WTC11 (cell line): ENCODE results near the gene RUFY3. TPM values are rescaled to one million over a fixed set of nuclear protein-coding genes. Genes with fewer than 3 reads are reported as not detected.

Source experiments
- ATAC-seq: fragments of 200-7000 bp; cut with Tn5 transposase; 2 replicates; pipeline ENCODE4 v1.10.0; 2021; ENCODE audit warnings: mild to moderate bottlenecking, moderate library complexity
- CTCF ChIA-PET: fragments of 300-600 bp; sonication (Branson Sonifier 250); formaldehyde crosslinking; loops from one replicate; lab custom pipeline; 2021; ENCODE audit warnings: antibody characterized with exemption; lab: Charles Lee
- POLR2A ChIA-PET: fragments of 350-600 bp; sonication (Branson Sonifier 250); formaldehyde crosslinking; loops from one replicate; lab custom pipeline; 2021; ENCODE audit warnings: antibody characterized with exemption; lab: Charles Lee
- DNase-seq: peaks from one replicate; pipeline ENCODE4 v3.0.0; 2021; ENCODE audit warnings: low spot score
- H3K27ac Mint-ChIP-seq: 2 replicates; pipeline ENCODE4 v1.8.0; 2021; ENCODE audit warnings: mixed read lengths
- H3K27me3 Mint-ChIP-seq: 2 replicates; pipeline ENCODE4 v1.8.0; 2021; ENCODE audit warnings: low read depth, mild to moderate bottlenecking, moderate library complexity, mixed read lengths
- H3K36me3 Mint-ChIP-seq: 2 replicates; pipeline ENCODE4 v1.8.0; 2021; ENCODE audit warnings: mixed read lengths
- H3K4me1 Mint-ChIP-seq: 2 replicates; pipeline ENCODE4 v1.8.0; 2022; ENCODE audit warnings: mixed read lengths
- H3K4me3 Mint-ChIP-seq: 2 replicates; pipeline ENCODE4 v1.8.0; 2021; ENCODE audit warnings: mild to moderate bottlenecking, moderate library complexity, mixed read lengths
- H3K9me3 Mint-ChIP-seq: 2 replicates; pipeline ENCODE4 v1.8.0; 2021; ENCODE audit warnings: mixed read lengths
- ATF1 ChIP-seq: sonication (generic); formaldehyde crosslinking; IDR thresholded peaks from 2 replicates; pipeline ENCODE4 v1.8.1; 2023; ENCODE audit warnings: mild to moderate bottlenecking, moderate library complexity, missing genetic modification reagents
- EMX1 ChIP-seq: fragments of 250-450 bp; sonication (Bioruptor Pico); IDR thresholded peaks from 2 replicates; pipeline ENCODE4 v1.8.0; 2021; ENCODE audit warnings: mild to moderate bottlenecking
- GABPB1 ChIP-seq: sonication (generic); formaldehyde crosslinking; IDR thresholded peaks from 2 replicates; pipeline ENCODE4 v1.8.1; 2023; ENCODE audit warnings: mild to moderate bottlenecking, missing genetic modification reagents
- JAZF1 ChIP-seq: fragments of 250-450 bp; sonication (Bioruptor Pico); IDR thresholded peaks from 2 replicates; pipeline ENCODE4 v1.9.0; 2021; ENCODE audit warnings: moderate library complexity, mild to moderate bottlenecking, inconsistent platforms
- KAT7 ChIP-seq: sonication (generic); formaldehyde crosslinking; IDR thresholded peaks from 2 replicates; pipeline ENCODE4 v1.8.1; 2023; ENCODE audit warnings: missing genetic modification reagents, mild to moderate bottlenecking, borderline replicate concordance
- NFE2L1 ChIP-seq: sonication (generic); formaldehyde crosslinking; IDR thresholded peaks from 2 replicates; pipeline ENCODE4 v1.8.1; 2023; ENCODE audit warnings: missing genetic modification reagents
- OVOL2 ChIP-seq: fragments of 250-450 bp; sonication (Bioruptor Pico); IDR thresholded peaks from 2 replicates; pipeline ENCODE4 v1.9.0; 2021; ENCODE audit warnings: mild to moderate bottlenecking, borderline replicate concordance
- SP1 ChIP-seq: sonication (generic); formaldehyde crosslinking; conservative IDR thresholded peaks from 2 replicates; pipeline ENCODE4 v1.8.1; 2022; ENCODE audit warnings: missing genetic modification reagents
- ZNF219 ChIP-seq: sonication (generic); formaldehyde crosslinking; IDR thresholded peaks from 2 replicates; pipeline ENCODE4 v1.8.0; 2023; ENCODE audit warnings: missing genetic modification reagents, mild to moderate bottlenecking, borderline replicate concordance
- total RNA-seq: library from RNA; stranded (reverse); gene quantifications from 3 replicates; pipeline ENCODE4 v1.2.3, GENCODE V29; 2021
- TF ChIP-seq, protein P1 (sequence below): sonication (generic); formaldehyde crosslinking; IDR thresholded peaks from 2 replicates; pipeline ENCODE4 v1.8.0; 2022; ENCODE audit warnings: mild to moderate bottlenecking, missing genetic modification reagents
- TF ChIP-seq, protein P2 (sequence below): sonication (generic); formaldehyde crosslinking; IDR thresholded peaks from 2 replicates; pipeline ENCODE4 v1.8.0; 2023; ENCODE audit warnings: missing genetic modification reagents
- TF ChIP-seq, protein P3 (sequence below): fragments of 250-450 bp; sonication (Bioruptor Pico); IDR thresholded peaks from 2 replicates; pipeline ENCODE4 v1.9.0; 2021; ENCODE audit warnings: mild to moderate bottlenecking, borderline replicate concordance
- TF ChIP-seq, protein P4 (sequence below): sonication (generic); formaldehyde crosslinking; IDR thresholded peaks from 2 replicates; pipeline ENCODE4 v1.8.0; 2022; ENCODE audit warnings: missing genetic modification reagents
- TF ChIP-seq, protein P5 (sequence below): sonication (generic); formaldehyde crosslinking; IDR thresholded peaks from 2 replicates; pipeline ENCODE4 v1.8.1; 2022; ENCODE audit warnings: low read depth, mild to moderate bottlenecking, moderate library complexity, missing genetic modification reagents, borderline replicate concordance
- TF ChIP-seq, protein P6 (sequence below): sonication (generic); formaldehyde crosslinking; conservative IDR thresholded peaks from 2 replicates; pipeline ENCODE4 v1.8.1; 2022; ENCODE audit warnings: mild to moderate bottlenecking, missing genetic modification reagents
- TF ChIP-seq, protein P7 (sequence below): sonication (generic); formaldehyde crosslinking; IDR thresholded peaks from 2 replicates; pipeline ENCODE4 v1.8.1; 2023; ENCODE audit warnings: mild to moderate bottlenecking, missing genetic modification reagents, moderate library complexity
- TF ChIP-seq, protein P8 (sequence below): sonication (generic); formaldehyde crosslinking; IDR thresholded peaks from 2 replicates; pipeline ENCODE4 v1.8.0; 2023; ENCODE audit warnings: mild to moderate bottlenecking, missing genetic modification reagents

The RUFY3 gene
- total RNA-seq, 1 experiment from 2014 or later: 49.0 TPM

DNA sequence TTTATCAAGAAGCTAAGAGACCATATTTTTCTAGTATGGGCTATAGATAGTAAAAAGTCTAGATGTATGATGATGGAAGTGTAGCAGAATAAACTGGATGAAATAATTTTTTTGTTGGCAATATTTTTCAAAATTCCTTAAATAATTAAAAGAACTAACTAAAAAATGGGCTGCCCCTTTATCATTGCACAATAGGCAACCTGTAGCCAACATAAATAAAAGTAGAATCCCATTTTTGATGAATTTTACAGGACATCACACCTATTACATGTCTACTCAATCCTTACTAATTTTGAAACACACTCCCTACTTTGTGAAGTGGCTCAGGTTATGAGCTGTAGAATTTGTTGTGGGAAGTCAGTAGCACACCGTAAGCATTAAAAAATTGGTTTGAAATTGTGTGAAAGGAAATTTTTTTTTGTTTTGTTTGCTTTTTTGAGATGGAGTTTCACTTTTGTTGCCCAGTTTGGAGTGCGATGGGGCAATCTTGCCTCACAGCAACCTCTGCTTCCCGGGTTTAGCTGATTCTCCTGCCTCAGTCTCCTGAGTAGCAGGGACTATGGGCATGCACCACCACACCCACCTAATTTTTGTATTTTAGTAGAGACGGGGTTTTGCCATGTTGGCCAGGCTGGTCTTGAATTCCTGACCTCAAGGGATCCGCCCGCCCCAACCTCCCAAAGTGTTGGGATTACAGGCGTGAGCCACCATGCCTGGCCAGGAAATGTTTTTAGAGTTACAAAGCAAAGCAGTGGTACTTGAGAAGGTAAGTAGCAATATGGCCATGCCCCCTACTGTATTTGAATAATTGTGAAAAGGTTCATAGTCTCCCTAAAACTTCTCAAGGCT is 8.9 kb upstream of the RUFY3 start:
- Mint-ChIP-seq H3K9me3 (no peaks in the 10 kb centered on the region), H3K27ac (peak overlapping the region; percentile 39), H3K4me1 (peaks cover 42% of the 10 kb centered on the region), H3K36me3 (no peaks in the 10 kb centered on the region), H3K27me3 (no peaks in the 10 kb centered on the region), H3K4me3 (no peak overlapping the region)
- POLR2A ChIA-PET: no interaction called here
- CTCF ChIA-PET: interaction anchor here (0.6 to 2.5 kb wide), 2 partner anchors 17 to 23 kb away, joined by 3 to 9 read pairs; no protein-coding TSS in a partner anchor
- DNase-seq (no peak), ATAC-seq (no peak; the same call in 1 of the 2 replicates)
- TF ChIP-seq, protein P1, sequence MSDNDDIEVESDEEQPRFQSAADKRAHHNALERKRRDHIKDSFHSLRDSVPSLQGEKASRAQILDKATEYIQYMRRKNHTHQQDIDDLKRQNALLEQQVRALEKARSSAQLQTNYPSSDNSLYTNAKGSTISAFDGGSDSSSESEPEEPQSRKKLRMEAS (CRISPR knock-in tag): no peak
- TF ChIP-seq, protein P2, sequence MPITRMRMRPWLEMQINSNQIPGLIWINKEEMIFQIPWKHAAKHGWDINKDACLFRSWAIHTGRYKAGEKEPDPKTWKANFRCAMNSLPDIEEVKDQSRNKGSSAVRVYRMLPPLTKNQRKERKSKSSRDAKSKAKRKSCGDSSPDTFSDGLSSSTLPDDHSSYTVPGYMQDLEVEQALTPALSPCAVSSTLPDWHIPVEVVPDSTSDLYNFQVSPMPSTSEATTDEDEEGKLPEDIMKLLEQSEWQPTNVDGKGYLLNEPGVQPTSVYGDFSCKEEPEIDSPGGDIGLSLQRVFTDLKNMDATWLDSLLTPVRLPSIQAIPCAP (CRISPR knock-in tag): no peak
- TF ChIP-seq ATF1 (CRISPR knock-in tag) (no peak), KAT7 (CRISPR knock-in tag) (no peak), ZNF219 (CRISPR knock-in tag) (no peak), OVOL2 (no peak), NFE2L1 (CRISPR knock-in tag) (no peak), SP1 (no peak), EMX1 (CRISPR knock-in tag) (no peak), JAZF1 (CRISPR knock-in tag) (no peak), GABPB1 (no peak)
- TF ChIP-seq, protein P3, sequence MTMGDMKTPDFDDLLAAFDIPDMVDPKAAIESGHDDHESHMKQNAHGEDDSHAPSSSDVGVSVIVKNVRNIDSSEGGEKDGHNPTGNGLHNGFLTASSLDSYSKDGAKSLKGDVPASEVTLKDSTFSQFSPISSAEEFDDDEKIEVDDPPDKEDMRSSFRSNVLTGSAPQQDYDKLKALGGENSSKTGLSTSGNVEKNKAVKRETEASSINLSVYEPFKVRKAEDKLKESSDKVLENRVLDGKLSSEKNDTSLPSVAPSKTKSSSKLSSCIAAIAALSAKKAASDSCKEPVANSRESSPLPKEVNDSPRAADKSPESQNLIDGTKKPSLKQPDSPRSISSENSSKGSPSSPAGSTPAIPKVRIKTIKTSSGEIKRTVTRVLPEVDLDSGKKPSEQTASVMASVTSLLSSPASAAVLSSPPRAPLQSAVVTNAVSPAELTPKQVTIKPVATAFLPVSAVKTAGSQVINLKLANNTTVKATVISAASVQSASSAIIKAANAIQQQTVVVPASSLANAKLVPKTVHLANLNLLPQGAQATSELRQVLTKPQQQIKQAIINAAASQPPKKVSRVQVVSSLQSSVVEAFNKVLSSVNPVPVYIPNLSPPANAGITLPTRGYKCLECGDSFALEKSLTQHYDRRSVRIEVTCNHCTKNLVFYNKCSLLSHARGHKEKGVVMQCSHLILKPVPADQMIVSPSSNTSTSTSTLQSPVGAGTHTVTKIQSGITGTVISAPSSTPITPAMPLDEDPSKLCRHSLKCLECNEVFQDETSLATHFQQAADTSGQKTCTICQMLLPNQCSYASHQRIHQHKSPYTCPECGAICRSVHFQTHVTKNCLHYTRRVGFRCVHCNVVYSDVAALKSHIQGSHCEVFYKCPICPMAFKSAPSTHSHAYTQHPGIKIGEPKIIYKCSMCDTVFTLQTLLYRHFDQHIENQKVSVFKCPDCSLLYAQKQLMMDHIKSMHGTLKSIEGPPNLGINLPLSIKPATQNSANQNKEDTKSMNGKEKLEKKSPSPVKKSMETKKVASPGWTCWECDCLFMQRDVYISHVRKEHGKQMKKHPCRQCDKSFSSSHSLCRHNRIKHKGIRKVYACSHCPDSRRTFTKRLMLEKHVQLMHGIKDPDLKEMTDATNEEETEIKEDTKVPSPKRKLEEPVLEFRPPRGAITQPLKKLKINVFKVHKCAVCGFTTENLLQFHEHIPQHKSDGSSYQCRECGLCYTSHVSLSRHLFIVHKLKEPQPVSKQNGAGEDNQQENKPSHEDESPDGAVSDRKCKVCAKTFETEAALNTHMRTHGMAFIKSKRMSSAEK (CRISPR knock-in tag): no peak
- TF ChIP-seq, protein P4, sequence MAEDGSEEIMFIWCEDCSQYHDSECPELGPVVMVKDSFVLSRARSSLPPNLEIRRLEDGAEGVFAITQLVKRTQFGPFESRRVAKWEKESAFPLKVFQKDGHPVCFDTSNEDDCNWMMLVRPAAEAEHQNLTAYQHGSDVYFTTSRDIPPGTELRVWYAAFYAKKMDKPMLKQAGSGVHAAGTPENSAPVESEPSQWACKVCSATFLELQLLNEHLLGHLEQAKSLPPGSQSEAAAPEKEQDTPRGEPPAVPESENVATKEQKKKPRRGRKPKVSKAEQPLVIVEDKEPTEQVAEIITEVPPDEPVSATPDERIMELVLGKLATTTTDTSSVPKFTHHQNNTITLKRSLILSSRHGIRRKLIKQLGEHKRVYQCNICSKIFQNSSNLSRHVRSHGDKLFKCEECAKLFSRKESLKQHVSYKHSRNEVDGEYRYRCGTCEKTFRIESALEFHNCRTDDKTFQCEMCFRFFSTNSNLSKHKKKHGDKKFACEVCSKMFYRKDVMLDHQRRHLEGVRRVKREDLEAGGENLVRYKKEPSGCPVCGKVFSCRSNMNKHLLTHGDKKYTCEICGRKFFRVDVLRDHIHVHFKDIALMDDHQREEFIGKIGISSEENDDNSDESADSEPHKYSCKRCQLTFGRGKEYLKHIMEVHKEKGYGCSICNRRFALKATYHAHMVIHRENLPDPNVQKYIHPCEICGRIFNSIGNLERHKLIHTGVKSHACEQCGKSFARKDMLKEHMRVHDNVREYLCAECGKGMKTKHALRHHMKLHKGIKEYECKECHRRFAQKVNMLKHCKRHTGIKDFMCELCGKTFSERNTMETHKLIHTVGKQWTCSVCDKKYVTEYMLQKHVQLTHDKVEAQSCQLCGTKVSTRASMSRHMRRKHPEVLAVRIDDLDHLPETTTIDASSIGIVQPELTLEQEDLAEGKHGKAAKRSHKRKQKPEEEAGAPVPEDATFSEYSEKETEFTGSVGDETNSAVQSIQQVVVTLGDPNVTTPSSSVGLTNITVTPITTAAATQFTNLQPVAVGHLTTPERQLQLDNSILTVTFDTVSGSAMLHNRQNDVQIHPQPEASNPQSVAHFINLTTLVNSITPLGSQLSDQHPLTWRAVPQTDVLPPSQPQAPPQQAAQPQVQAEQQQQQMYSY: no peak
- TF ChIP-seq, protein P5, sequence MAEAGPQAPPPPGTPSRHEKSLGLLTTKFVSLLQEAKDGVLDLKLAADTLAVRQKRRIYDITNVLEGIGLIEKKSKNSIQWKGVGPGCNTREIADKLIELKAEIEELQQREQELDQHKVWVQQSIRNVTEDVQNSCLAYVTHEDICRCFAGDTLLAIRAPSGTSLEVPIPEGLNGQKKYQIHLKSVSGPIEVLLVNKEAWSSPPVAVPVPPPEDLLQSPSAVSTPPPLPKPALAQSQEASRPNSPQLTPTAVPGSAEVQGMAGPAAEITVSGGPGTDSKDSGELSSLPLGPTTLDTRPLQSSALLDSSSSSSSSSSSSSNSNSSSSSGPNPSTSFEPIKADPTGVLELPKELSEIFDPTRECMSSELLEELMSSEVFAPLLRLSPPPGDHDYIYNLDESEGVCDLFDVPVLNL: no peak
- TF ChIP-seq, protein P6, sequence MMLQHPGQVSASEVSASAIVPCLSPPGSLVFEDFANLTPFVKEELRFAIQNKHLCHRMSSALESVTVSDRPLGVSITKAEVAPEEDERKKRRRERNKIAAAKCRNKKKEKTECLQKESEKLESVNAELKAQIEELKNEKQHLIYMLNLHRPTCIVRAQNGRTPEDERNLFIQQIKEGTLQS (CRISPR knock-in tag): no peak
- TF ChIP-seq, protein P7, sequence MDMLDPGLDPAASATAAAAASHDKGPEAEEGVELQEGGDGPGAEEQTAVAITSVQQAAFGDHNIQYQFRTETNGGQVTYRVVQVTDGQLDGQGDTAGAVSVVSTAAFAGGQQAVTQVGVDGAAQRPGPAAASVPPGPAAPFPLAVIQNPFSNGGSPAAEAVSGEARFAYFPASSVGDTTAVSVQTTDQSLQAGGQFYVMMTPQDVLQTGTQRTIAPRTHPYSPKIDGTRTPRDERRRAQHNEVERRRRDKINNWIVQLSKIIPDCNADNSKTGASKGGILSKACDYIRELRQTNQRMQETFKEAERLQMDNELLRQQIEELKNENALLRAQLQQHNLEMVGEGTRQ (CRISPR knock-in tag): no peak
- TF ChIP-seq, protein P8, sequence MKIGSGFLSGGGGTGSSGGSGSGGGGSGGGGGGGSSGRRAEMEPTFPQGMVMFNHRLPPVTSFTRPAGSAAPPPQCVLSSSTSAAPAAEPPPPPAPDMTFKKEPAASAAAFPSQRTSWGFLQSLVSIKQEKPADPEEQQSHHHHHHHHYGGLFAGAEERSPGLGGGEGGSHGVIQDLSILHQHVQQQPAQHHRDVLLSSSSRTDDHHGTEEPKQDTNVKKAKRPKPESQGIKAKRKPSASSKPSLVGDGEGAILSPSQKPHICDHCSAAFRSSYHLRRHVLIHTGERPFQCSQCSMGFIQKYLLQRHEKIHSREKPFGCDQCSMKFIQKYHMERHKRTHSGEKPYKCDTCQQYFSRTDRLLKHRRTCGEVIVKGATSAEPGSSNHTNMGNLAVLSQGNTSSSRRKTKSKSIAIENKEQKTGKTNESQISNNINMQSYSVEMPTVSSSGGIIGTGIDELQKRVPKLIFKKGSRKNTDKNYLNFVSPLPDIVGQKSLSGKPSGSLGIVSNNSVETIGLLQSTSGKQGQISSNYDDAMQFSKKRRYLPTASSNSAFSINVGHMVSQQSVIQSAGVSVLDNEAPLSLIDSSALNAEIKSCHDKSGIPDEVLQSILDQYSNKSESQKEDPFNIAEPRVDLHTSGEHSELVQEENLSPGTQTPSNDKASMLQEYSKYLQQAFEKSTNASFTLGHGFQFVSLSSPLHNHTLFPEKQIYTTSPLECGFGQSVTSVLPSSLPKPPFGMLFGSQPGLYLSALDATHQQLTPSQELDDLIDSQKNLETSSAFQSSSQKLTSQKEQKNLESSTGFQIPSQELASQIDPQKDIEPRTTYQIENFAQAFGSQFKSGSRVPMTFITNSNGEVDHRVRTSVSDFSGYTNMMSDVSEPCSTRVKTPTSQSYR (CRISPR knock-in tag): no peak
